ENCODE results near the gene KRT86.

The KRT86 gene

GRCh38 chr12:52274521-52275120 lies at the start of gene KRT86:
Gene KRT86, plus strand, starts transcription at chr12:52274645. Its CDS starts 27,272 bp downstream, at chr12:52301917.
- no peak for DNase-seq

GRCh38 chr12:52225752-52226151 lies 48.7 kb upstream of the KRT86 start:
- no peak for DNase-seq

- DNase-seq: no peak
Observed at GRCh38 chr12:52226446-52226845, 48.0 kb upstream of the KRT86 start.

- DNase-seq: no peak
Observed at GRCh38 chr12:52227606-52228166, 46.8 kb upstream of the KRT86 start.

- DNase-seq: no peak
Observed at GRCh38 chr12:52228366-52228765, 46.1 kb upstream of the KRT86 start.

GRCh38 chr12:52228931-52229330 lies 45.5 kb upstream of the KRT86 start:
- no peak for DNase-seq

- no peak for DNase-seq
Observed at GRCh38 chr12:52229836-52230343, 44.6 kb upstream of the KRT86 start.

GRCh38 chr12:52230364-52231281 lies 43.8 kb upstream of the KRT86 start:
- peak; percentile 100 for DNase-seq

GRCh38 chr12:52231305-52232202 lies 42.9 kb upstream of the KRT86 start:
- DNase-seq: no peak

- no peak for DNase-seq
Observed at GRCh38 chr12:52232203-52232673, 42.2 kb upstream of the KRT86 start.

- DNase-seq: no peak
Observed at GRCh38 chr12:52232674-52233461, 41.6 kb upstream of the KRT86 start, which contains the start of gene KRT7. Gene KRT7, plus strand, starts transcription at chr12:52233243. Its CDS starts 54 bp downstream, at chr12:52233297.

GRCh38 chr12:52233462-52234207 lies 40.8 kb upstream of the KRT86 start:
- DNase-seq: no peak

- no peak for DNase-seq
Observed at GRCh38 chr12:52234223-52234810, 40.1 kb upstream of the KRT86 start.

GRCh38 chr12:52235001-52235764 lies 39.3 kb upstream of the KRT86 start:
- peak; percentile 99 for DNase-seq

- DNase-seq: no peak
Observed at GRCh38 chr12:52235822-52236361, 38.6 kb upstream of the KRT86 start.

- no peak for DNase-seq
Observed at GRCh38 chr12:52236386-52237050, 37.9 kb upstream of the KRT86 start.

- DNase-seq: no peak
Observed at GRCh38 chr12:52238207-52238840, 36.1 kb upstream of the KRT86 start.
